ENCODE measurements around the gene CPXM1.

DNA sequence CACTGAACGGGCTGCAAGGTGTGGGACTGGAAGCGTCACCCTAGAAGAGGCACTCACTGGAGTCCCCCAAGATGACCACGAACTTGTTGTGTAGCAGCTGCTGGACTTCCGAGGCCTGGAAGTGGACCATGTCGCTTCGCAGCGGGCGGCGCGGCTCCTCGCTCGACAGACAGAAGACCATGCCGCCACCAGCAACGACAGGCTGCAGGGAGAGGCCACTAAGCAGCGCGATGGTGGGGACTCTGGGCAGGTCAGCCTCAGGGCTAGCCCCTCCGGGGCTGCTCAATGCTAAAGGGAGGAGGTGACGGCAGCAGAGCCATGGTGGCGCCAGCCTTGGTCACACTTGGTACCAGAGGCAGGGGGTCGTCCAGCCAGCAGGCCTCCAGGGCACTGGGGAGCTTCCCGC is 39.3 kb upstream of the CPXM1 start:
- TF ChIP-seq EZH2phosphoT487 (IDR thresholded peaks at IDR 0.05; ENCODE audit: insufficient read depth, low read depth), result no peak
- no peak for TF ChIP-seq EZH2 (IDR thresholded peaks at IDR 0.05; ENCODE audit: insufficient read depth, poor library complexity, severe bottlenecking)
